ENCODE data around the gene EGLN3.
A peak's percentile ranks its signal among the peaks of the same experiment; 100 is the strongest.

Gene EGLN3

DNA sequence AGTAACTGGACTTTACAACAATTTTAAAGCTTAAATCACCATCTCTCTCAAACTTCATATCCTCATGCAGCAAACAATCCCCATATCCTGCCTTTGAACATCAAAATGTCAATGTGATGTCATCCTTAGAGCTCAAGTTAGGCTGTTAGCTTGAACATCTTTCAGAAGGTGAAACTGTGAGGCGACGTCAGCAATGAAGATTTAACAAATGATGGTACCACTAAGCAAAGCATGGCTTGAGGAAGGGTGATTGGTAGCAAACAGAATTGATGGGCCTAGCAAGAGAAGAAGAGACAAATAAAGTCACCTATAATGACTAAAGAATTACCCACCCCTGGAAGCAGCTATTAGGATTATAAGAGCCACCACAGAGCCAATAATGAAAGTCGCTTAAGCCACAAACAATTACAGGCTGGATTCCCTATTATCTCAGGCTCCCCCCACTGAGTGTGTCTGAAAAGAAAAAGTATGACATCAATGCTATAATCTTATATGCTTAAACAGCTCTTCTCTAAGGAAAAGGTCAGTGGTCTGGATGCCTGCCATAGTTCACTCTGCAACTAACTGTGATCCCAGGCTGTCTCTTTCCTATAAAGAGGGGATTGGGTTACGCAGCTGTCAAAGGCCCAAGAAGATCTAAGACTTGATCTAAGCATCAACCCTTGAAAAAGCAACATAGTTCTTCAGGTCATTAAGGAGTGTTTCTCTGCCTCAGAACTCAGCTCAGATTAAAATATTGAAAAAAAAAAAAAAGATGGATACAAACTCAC lies 18.1 kb downstream of the EGLN3 start:
- peaks cover 22% of the 10 kb centered on the region for H3K36me3 ChIP-seq (ENCODE audit: low read depth)
- ATAC-seq (ENCODE audit: low read depth): no peak
- no peak overlapping the region for H3K4me3 ChIP-seq (ENCODE audit: severe bottlenecking)
- TF ChIP-seq, protein P1, sequence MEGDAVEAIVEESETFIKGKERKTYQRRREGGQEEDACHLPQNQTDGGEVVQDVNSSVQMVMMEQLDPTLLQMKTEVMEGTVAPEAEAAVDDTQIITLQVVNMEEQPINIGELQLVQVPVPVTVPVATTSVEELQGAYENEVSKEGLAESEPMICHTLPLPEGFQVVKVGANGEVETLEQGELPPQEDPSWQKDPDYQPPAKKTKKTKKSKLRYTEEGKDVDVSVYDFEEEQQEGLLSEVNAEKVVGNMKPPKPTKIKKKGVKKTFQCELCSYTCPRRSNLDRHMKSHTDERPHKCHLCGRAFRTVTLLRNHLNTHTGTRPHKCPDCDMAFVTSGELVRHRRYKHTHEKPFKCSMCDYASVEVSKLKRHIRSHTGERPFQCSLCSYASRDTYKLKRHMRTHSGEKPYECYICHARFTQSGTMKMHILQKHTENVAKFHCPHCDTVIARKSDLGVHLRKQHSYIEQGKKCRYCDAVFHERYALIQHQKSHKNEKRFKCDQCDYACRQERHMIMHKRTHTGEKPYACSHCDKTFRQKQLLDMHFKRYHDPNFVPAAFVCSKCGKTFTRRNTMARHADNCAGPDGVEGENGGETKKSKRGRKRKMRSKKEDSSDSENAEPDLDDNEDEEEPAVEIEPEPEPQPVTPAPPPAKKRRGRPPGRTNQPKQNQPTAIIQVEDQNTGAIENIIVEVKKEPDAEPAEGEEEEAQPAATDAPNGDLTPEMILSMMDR (IDR thresholded peaks at IDR 0.05; ENCODE audit: poor library complexity, severe bottlenecking): no peak
- H3K4me1 ChIP-seq (ENCODE audit: insufficient read depth, poor library complexity, severe bottlenecking): peaks cover 8% of the 10 kb centered on the region
- H3K27ac ChIP-seq (ENCODE audit: poor library complexity, severe bottlenecking): no peak overlapping the region
- no peaks in the 10 kb centered on the region for H3K27me3 ChIP-seq (ENCODE audit: insufficient read depth, poor library complexity, severe bottlenecking)
- no peaks in the 10 kb centered on the region for H3K9me3 ChIP-seq (ENCODE audit: severe bottlenecking)
- no peak for DNase-seq (ENCODE audit: low spot score)

- H3K4me3 ChIP-seq (ENCODE audit: severe bottlenecking): no peak overlapping the region
- no peak overlapping the region for H3K27ac ChIP-seq (ENCODE audit: poor library complexity, severe bottlenecking)
- H3K4me1 ChIP-seq (ENCODE audit: insufficient read depth, poor library complexity, severe bottlenecking): peaks cover 5% of the 10 kb centered on the region
- ATAC-seq (ENCODE audit: low read depth) (no peak), DNase-seq (ENCODE audit: low spot score) (no peak)
- no peaks in the 10 kb centered on the region for H3K27me3 ChIP-seq (ENCODE audit: insufficient read depth, poor library complexity, severe bottlenecking)
- TF ChIP-seq, protein P1 (IDR thresholded peaks at IDR 0.05; ENCODE audit: poor library complexity, severe bottlenecking): no peak
- peaks cover 29% of the 10 kb centered on the region for H3K36me3 ChIP-seq (ENCODE audit: low read depth)
- H3K9me3 ChIP-seq (ENCODE audit: severe bottlenecking): no peaks in the 10 kb centered on the region
Measured at GRCh38 chr14:33932033-33932432, 18.8 kb downstream of the EGLN3 start.

DNA sequence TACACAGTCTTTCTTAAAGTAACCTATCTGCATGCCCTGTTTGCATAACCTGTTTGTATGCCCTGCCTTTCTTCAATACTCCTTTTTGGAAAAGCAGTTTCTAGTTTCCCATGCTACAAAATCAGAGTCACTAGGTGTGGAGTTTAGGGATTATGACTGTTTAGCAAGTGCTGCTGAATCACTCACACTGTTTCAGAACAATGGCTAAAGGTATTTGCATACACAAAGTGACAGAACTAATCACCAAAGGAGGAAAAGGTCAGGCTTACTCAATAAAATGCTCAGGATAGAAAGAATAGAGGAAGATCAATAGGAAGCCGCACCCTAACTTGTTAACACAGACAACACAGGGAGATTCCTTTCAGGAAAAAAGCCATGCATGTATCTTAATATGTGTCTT lies 19.4 kb downstream of the EGLN3 start:
- Histone ChIP-seq H3K36me3 (ENCODE audit: low read depth) (peaks cover 34% of the 10 kb centered on the region), H3K4me3 (ENCODE audit: severe bottlenecking) (no peak overlapping the region), H3K27me3 (ENCODE audit: insufficient read depth, poor library complexity, severe bottlenecking) (no peaks in the 10 kb centered on the region), H3K9me3 (ENCODE audit: severe bottlenecking) (no peaks in the 10 kb centered on the region), H3K4me1 (ENCODE audit: insufficient read depth, poor library complexity, severe bottlenecking) (peaks cover 5% of the 10 kb centered on the region), H3K27ac (ENCODE audit: poor library complexity, severe bottlenecking) (no peak overlapping the region)
- peak; percentile 60 for ATAC-seq (ENCODE audit: low read depth)
- no peak for DNase-seq (ENCODE audit: low spot score)
- TF ChIP-seq, protein P1 (IDR thresholded peaks at IDR 0.05; ENCODE audit: poor library complexity, severe bottlenecking): no peak

DNA sequence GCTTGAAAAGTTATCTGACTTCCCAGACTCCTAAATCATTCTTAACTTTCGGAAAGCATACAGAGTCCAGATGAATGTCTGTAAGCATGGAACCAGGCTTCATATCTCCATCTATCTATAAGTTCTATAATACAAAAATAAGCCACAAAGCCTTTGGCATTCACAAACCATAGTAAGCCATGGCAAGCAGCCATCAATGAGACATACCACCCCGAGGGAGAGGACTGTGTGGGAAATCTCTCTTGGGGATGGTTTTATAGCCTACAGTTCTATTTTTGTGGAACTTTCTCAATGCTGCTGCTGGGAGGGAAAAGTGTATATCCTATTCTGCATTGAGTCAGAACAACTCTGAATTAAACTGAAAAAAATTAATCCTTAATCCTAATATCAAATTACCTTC lies 20.4 kb downstream of the EGLN3 start:
- TF ChIP-seq, protein P1 (IDR thresholded peaks at IDR 0.05; ENCODE audit: poor library complexity, severe bottlenecking): no peak
- Histone ChIP-seq H3K27me3 (ENCODE audit: insufficient read depth, poor library complexity, severe bottlenecking) (no peaks in the 10 kb centered on the region), H3K36me3 (ENCODE audit: low read depth) (peaks cover 39% of the 10 kb centered on the region), H3K9me3 (ENCODE audit: severe bottlenecking) (no peaks in the 10 kb centered on the region), H3K4me1 (ENCODE audit: insufficient read depth, poor library complexity, severe bottlenecking) (peaks cover 5% of the 10 kb centered on the region), H3K27ac (ENCODE audit: poor library complexity, severe bottlenecking) (no peak overlapping the region), H3K4me3 (ENCODE audit: severe bottlenecking) (no peak overlapping the region)
- DNase-seq (ENCODE audit: low spot score): no peak
- ATAC-seq (ENCODE audit: low read depth): no peak

DNA sequence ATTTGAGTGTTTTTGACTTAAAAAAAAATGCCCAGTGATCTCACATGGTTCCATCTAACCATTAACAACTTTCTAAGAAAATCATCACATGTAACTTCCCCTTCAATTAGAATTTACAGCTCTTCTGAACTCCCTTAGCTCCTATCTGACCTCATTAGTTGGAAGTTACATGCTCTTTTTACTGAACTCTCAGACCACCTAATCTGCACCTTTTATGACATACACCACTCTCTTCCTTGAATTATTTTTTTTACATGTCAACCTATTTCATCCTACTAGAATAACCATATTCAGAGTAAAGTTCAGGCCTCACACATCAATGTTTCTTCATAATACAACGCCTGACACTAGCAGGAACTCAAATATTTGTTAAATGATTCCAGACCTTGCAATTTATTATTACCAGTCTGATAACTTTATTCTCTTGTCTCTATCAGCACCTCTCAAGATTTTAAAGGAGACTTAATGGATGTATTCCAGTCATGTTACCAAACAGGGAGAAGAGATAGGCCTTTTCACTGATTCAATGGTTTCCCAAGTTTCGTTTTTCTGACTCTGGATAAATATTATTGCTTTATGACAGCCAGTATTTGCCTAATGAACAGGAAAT lies 21.0 kb downstream of the EGLN3 start:
- TF ChIP-seq, protein P1 (IDR thresholded peaks at IDR 0.05; ENCODE audit: poor library complexity, severe bottlenecking): no peak
- H3K4me1 ChIP-seq (ENCODE audit: insufficient read depth, poor library complexity, severe bottlenecking): peaks cover 5% of the 10 kb centered on the region
- peaks cover 44% of the 10 kb centered on the region for H3K36me3 ChIP-seq (ENCODE audit: low read depth)
- H3K9me3 ChIP-seq (ENCODE audit: severe bottlenecking): no peaks in the 10 kb centered on the region
- no peak overlapping the region for H3K4me3 ChIP-seq (ENCODE audit: severe bottlenecking)
- no peak for ATAC-seq (ENCODE audit: low read depth)
- DNase-seq (ENCODE audit: low spot score): no peak
- H3K27ac ChIP-seq (ENCODE audit: poor library complexity, severe bottlenecking): no peak overlapping the region
- no peaks in the 10 kb centered on the region for H3K27me3 ChIP-seq (ENCODE audit: insufficient read depth, poor library complexity, severe bottlenecking)

Data from RWPE2 (cell line).